GM12875 (cell line): ENCODE measurements around the gene PRDM5.

ENCODE experiments used
- H3K4me3 ChIP-seq: one replicate; pipeline ENCODE4 v1.5.1; 2011; ENCODE audit warnings: low read depth, low read length, control low read depth
- CTCF ChIP-seq: IDR thresholded peaks from 2 replicates; pipeline ENCODE4 v1.5.1; 2011; ENCODE audit warnings: low read depth, mild to moderate bottlenecking, control low read depth, inconsistent platforms, low read length, moderate library complexity, borderline replicate concordance; ENCODE audit not compliant: insufficient read depth

PRDM5 gene

GRCh38 chr4:120886191-120886590 is 36.3 kb downstream of the PRDM5 start:
- no peak overlapping the region for H3K4me3 ChIP-seq
- TF ChIP-seq CTCF: no peak

GRCh38 chr4:120881846-120882245 is 40.7 kb downstream of the PRDM5 start:
- no peak overlapping the region for H3K4me3 ChIP-seq
- TF ChIP-seq CTCF: no peak

- TF ChIP-seq CTCF: no peak
- no peak overlapping the region for H3K4me3 ChIP-seq
Observed at GRCh38 chr4:120881351-120881750, 41.2 kb downstream of the PRDM5 start.

GRCh38 chr4:120877021-120877420 is 45.5 kb downstream of the PRDM5 start:
- no peak for TF ChIP-seq CTCF
- no peak overlapping the region for H3K4me3 ChIP-seq

GRCh38 chr4:120874792-120875774 is 47.4 kb downstream of the PRDM5 start:
- no peak overlapping the region for H3K4me3 ChIP-seq
- no peak for TF ChIP-seq CTCF

- no peak for TF ChIP-seq CTCF
Observed at GRCh38 chr4:120873554-120873953, 49.0 kb downstream of the PRDM5 start.

GRCh38 chr4:120871173-120871572 is 51.4 kb downstream of the PRDM5 start:
- no peak overlapping the region for H3K4me3 ChIP-seq
- no peak for TF ChIP-seq CTCF

More at GRCh38 chr4:120873554-120873953, 49.0 kb downstream of the PRDM5 start:
- H3K4me3 ChIP-seq: no peak overlapping the region
